Spleen (tissue), 7 donors: Measurements from ENCODE around the gene NCOA7.

Source experiments
- CTCF ChIP-seq, 11 experiments: fragments of 200-600 bp in 7 of 11; fragments of 450-650 bp in 4 of 11; sonication (generic) in 4 of 11; IDR thresholded peaks in 8 of 11; conservative IDR thresholded peaks in 3 of 11; 1 replicate in 7 of 11; 2 replicates in 4 of 11; pipeline versions ENCODE4 v1.4.0 to v1.8.0; 2016 to 2021; ENCODE audit warnings: antibody characterized with exemption in 11 of 11, inconsistent platforms in 4 of 11, mild to moderate bottlenecking in 1 of 11
- POLR2A ChIP-seq, 3 donors: fragments of 450-650 bp; IDR thresholded peaks; one replicate each; pipeline ENCODE4 v1.5.1; 2017; ENCODE audit warnings: antibody characterized with exemption in 3 of 3, mild to moderate bottlenecking in 1 of 3
- donor health status: DM: no; HTN: no; CAD: no; lungs with moderate emphysema.
- donor health status: DM: no; HTN: no; CAD: no.
- donor health status: DM: no; HTN: no; CAD: no.

GRCh38 chr6:125804264-125804663, 13.5 kb downstream of the NCOA7 start:
- TF ChIP-seq POLR2A (IDR thresholded peaks at IDR 0.05), result no peak
- no peak for TF ChIP-seq CTCF (IDR thresholded peaks at IDR 0.05 in 8 of 11, conservative IDR thresholded peaks at IDR 0.05 in 3 of 11)
